Smooth muscle cell of the brain vasculature (primary cell): ENCODE data around the gene NTRK3.

Experiments
- DNase-seq: peaks from one replicate; pipeline ENCODE4 v3.0.0-alpha.2; 2012; ENCODE audit warnings: low read depth, low spot score

NTRK3 gene

DNA sequence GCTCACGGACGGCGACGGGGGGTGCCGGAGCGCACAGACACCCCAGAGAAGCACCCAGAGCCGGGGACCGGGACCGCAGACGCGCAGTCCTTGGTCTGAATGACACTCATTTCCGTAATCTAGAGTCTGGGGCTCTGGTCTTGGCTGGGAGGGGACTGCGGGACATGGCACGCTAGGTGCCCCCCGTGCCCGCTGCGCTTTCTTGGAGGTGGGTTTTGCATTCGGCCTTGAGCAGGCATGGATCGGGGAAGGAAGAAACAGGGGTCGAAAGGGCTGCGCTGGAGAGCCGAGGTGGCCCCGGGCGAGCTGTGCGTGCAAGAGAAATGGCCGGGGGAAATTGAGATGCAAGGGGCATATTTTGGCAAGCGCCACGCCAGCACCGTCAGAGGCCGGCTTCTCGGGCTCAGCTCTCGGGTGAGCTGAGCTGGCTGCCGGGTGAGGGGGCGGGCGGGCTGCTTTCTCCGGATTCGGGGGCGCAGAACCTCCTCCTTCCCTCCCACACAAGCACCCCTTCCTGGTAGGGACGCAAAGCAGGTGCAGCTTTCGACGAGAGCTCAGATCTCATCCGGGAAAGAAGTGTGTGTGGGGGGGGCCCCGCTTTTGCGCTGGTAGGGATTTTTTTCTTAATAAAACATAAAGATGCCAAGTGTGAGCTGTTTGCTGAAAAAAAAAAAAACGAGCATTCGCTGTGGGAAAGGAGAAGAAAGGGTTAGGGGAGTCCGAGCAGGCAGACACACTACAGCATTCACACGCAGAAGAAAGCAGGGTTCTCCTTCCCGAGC, 963 bp upstream of the NTRK3 start:
- DNase-seq: no peak

- DNase-seq: no peak
These were observed 858 bp downstream of the NTRK3 start for GRCh38 chr15:88255484-88256278.

GRCh38 chr15:88255087-88255483, 1.5 kb downstream of the NTRK3 start:
- no peak for DNase-seq

GRCh38 chr15:88252441-88252840, 4.1 kb downstream of the NTRK3 start:
- DNase-seq: no peak

GRCh38 chr15:88250826-88251225, 5.7 kb downstream of the NTRK3 start:
- DNase-seq: no peak

DNA sequence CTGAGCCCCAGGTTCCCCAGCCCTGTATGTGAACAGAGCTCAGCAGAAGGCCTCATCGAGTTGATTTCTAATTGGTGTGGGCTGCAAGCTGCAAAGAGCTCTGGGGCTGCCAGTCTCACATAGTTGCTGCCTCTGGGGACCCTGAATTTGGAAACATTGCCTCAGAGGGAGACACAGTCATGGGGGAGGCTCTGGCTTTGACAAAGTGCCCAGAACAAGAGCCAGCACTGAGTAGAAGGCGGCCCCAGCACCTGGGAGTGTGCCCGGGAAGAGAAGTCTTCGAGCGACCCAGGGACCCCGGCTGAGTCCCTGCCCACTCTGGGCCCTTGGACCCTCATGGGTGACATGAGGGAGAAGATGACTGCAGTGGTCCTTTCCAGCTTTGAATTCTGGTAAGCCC, 7.3 kb downstream of the NTRK3 start:
- DNase-seq: no peak

- no peak for DNase-seq
These were observed 8.6 kb downstream of the NTRK3 start for GRCh38 chr15:88247914-88248313.

DNA sequence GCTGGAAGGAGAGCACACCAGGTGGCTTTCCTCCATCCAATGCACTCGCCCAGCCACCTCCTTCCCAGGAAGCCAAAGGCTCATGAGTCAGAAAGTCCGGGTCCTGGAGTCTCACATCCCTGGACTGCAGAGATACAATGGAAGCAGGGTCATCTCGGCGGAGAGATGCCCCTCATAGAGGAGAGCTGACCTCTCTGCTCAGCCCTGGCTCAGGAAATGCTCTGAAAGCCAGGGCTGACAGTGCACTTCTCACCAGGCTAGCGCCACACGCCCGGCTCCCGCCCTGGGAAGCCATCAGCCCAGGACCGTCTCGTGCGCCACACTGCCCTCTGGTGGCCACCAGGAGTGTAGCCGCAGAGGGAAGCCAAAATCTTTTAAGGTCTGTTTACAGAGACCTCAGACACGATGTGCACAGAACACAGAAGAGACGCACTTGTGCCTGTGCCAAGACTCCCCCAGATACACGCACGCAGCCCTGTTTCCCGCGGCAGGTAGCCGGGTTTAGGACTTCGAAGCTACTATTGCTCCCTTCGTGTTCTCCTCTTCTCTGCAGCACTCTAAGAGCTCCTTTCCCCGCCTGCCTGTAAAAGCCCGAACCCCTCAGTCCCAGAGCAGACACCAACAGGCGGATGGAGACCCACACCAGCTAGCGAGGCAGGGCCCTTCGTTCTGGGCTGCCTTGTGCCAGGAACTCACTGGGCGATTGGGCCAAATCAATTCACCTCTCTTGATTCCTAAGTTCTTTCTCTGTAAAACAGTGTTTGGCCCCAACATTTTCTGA, 9.7 kb downstream of the NTRK3 start:
- no peak for DNase-seq

GRCh38 chr15:88246081-88246480, 10.5 kb downstream of the NTRK3 start:
- no peak for DNase-seq

GRCh38 chr15:88243895-88244787, 12.4 kb downstream of the NTRK3 start:
- no peak for DNase-seq

DNA sequence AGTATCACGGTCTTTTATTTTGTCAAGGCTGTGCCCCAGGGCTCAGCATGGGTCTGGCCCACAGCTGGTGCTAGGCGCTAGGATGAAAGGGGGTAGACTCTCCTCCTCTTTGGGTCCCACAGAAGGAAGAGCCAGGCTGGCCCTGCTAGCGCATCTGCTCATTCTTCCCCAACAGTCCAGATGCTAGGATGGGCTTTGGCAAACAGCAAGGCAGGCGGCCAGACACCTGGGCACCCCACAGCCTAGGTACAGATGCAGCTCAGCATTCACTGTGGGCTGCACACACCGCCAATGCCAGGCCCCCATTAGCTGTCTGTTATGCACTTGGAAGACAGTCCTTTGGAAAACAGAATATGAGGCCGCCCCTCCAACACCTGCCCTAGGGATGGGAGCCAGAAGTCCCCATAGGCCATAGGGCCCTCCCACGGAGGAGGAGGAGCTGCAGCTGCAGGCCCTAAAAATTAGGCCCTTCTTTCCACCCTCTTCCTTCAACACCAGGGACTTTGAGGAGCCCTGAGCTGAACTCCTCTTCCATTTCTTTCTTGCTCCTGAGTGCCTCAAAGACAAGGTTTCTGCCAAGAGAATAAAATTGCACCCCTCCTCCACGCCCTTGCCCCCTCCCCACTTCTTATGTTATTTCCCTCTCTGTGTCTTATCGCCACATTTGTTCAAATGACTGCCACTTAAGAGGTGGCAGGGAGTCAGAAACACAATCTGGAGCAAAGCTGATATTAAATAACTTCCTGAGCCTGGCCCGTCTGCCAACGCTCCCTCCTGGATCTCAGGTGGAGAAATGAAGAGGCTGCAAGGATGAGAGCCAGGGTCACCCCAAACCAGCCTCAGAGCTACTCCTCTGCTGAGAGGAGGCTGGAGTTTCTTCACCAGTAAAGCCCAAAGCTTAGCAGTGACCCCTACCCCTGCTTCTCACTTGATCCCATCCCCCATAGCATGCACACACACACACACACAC, 13.7 kb downstream of the NTRK3 start:
- no peak for DNase-seq

- no peak for DNase-seq
These were observed 15.1 kb downstream of the NTRK3 start for GRCh38 chr15:88241461-88241860.

DNA sequence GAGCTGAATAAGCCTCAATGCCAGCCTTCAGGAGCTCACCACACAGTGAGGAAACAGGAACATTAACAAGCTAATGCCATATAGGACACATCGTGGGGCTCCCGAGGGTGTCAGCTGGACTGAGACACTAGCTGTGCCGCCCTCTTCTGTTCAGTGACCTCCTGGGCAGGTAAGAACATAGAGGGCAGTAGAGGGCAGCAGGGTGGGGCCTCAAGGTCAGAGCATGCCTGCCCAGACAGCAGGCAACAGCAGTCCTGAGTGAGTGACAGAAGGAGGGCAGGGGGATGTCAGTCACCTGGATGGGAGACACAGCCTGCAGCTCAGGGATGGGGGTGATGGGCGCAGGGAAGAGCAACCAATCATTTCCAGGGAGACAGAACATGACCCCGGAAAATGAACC, 15.5 kb downstream of the NTRK3 start:
- no peak for DNase-seq

- DNase-seq: no peak
These were observed 16.9 kb downstream of the NTRK3 start for GRCh38 chr15:88239594-88239993.

GRCh38 chr15:88238618-88239430, 17.7 kb downstream of the NTRK3 start:
- no peak for DNase-seq

DNA sequence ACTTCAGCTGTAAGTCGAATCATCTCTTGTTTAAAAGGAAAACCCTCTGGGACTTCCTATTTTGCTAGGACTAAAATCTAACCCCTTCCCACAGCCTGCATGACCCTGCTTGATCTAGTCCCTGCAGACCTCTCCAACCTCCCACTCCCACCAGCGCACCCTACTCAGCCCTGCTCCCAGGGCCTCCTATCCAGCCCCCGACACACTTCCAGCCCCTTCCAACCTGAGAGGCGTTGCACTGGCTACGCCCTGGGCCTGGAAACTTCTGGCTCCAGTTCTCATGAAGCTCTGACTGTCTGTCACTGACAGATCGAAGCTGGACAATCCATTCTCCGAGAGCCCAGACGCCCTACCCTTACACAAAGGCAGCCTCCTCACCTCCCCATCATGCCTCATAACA, 21.8 kb downstream of the NTRK3 start:
- no peak for DNase-seq

- DNase-seq: no peak
These were observed 22.6 kb downstream of the NTRK3 start for GRCh38 chr15:88233921-88234320.

DNA sequence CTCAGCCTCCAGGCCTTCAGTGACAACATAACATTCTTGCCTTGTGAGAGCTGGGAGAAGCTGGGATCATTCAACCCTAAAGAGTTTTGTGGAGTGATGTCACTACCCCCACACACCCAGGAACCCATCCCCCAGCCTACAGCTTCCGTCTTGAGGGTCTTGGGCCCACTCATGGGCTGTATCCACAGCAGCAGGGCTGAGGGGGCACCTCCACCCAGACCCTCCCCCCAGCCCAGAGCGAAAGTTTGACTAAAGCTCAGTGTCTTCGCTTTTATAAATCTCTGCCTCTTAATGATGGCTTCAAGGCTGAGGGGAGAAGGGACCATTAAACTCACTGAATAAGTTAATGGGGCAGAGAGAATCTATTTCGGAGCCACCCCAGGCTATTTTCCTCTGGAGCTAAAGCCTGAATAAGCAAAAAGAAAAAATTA, 23.8 kb downstream of the NTRK3 start:
- no peak for DNase-seq
